IMR-90 (cell line): Measurements from ENCODE around the gene NCSTN. TPM values are rescaled to one million over a fixed set of nuclear protein-coding genes. Genes with fewer than 3 reads are reported as not detected.
A peak's percentile ranks its signal among the peaks of the same experiment; 100 is the strongest.

Experiments used
- ATAC-seq: fragments of 200-7000 bp; cut with Tn5 transposase; 2 replicates; pipeline ENCODE4 v1.9.1; 2020; ENCODE audit warnings: low read depth, mild to moderate bottlenecking, moderate library complexity
- BruUV-seq: library from RNA; stranded (reverse); fragments of 400-500 nt; replicated peaks from 2 replicates; lab custom pipeline; 2021; lab: Mats Ljungman, UMichigan
- CTCF ChIA-PET: fragments of 300-600 bp; formaldehyde crosslinking; extraction: SDS; loops from one replicate; lab custom pipeline; 2021; ENCODE audit warnings: antibody characterized with exemption; lab: Yijun Ruan, JAX
- POLR2A ChIA-PET: fragments of 300-600 bp; sonication (Branson Sonifier 250); formaldehyde crosslinking; loops from one replicate; lab custom pipeline; 2022; ENCODE audit warnings: antibody characterized with exemption; ENCODE audit not compliant: unreplicated experiment; lab: Charles Lee
- DNase-seq: peaks from one replicate; pipeline ENCODE4 v3.0.0; 2013
- H2AFZ ChIP-seq: replicated peaks from 2 replicates; pipeline ENCODE3; 2013; ENCODE audit warnings: low read length, mild to moderate bottlenecking; ENCODE audit not compliant: poor library complexity
- H2AK5ac ChIP-seq: 2 replicates; pipeline ENCODE4 v1.6.1; 2013; ENCODE audit warnings: low read depth, low read length, inconsistent platforms
- H2AK9ac ChIP-seq: replicated peaks from 2 replicates; pipeline ENCODE3; 2013; ENCODE audit warnings: mild to moderate bottlenecking, low read depth, low read length, moderate library complexity; ENCODE audit not compliant: poor library complexity
- H2BK120ac ChIP-seq: 2 replicates; pipeline ENCODE4 v1.6.1; 2013; ENCODE audit warnings: low read depth, low read length, inconsistent platforms
- H2BK15ac ChIP-seq: 3 replicates; pipeline ENCODE4 v1.6.1; 2013; ENCODE audit warnings: low read depth, low read length, inconsistent platforms
- H2BK20ac ChIP-seq: 2 replicates; pipeline ENCODE4 v1.6.1; 2013; ENCODE audit warnings: low read depth, mild to moderate bottlenecking, inconsistent platforms, low read length, moderate library complexity
- H2BK5ac ChIP-seq: 2 replicates; pipeline ENCODE4 v1.6.1; 2013; ENCODE audit warnings: mild to moderate bottlenecking, low read depth, low read length, inconsistent platforms; ENCODE audit not compliant: poor library complexity, severe bottlenecking
- H3K14ac ChIP-seq: replicated peaks from 2 replicates; pipeline ENCODE4 v1.6.1; 2013; ENCODE audit warnings: low read depth, low read length, inconsistent platforms
- H3K18ac ChIP-seq: 2 replicates; pipeline ENCODE4 v1.6.1; 2013; ENCODE audit warnings: low read depth, low read length, control low read depth
- H3K23ac ChIP-seq: 2 replicates; pipeline ENCODE4 v1.6.1; 2013; ENCODE audit warnings: low read depth, low read length, inconsistent platforms
- H3K27ac ChIP-seq: 2 replicates; pipeline ENCODE4 v1.5.1; 2013; ENCODE audit warnings: mild to moderate bottlenecking, control low read depth, low read length; ENCODE audit not compliant: insufficient read depth
- H3K27me3 ChIP-seq: 2 replicates; pipeline ENCODE4 v1.6.1; 2013; ENCODE audit warnings: low read length; ENCODE audit not compliant: control insufficient read depth, insufficient read depth
- H3K36me3 ChIP-seq: 2 replicates; pipeline ENCODE4 v1.6.1; 2013; ENCODE audit warnings: low read length, mixed read lengths; ENCODE audit not compliant: control insufficient read depth, insufficient read depth
- H3K4ac ChIP-seq: 2 replicates; pipeline ENCODE4 v1.6.1; 2013; ENCODE audit warnings: low read depth, low read length, inconsistent platforms
- H3K4me1 ChIP-seq: 2 replicates; pipeline ENCODE4 v1.6.1; 2013; ENCODE audit warnings: low read length, mixed read lengths; ENCODE audit not compliant: control insufficient read depth, insufficient read depth
- H3K4me2 ChIP-seq: 2 replicates; pipeline ENCODE4 v1.6.1; 2013; ENCODE audit warnings: low read depth, mild to moderate bottlenecking, control low read depth, low read length, moderate library complexity
- H3K4me3 ChIP-seq: 2 replicates; pipeline ENCODE4 v1.5.1; 2013; ENCODE audit warnings: low read depth, mild to moderate bottlenecking, control low read depth, low read length, moderate library complexity; ENCODE audit not compliant: insufficient read depth
- H3K56ac ChIP-seq: 2 replicates; pipeline ENCODE4 v1.6.1; 2013; ENCODE audit warnings: low read length, inconsistent platforms; ENCODE audit not compliant: insufficient read depth; ENCODE audit errors: extremely low read depth
- H3K79me1 ChIP-seq, 2 experiments: 2 replicates each; pipeline ENCODE4 v1.6.1; 2013; ENCODE audit warnings: low read length in 2 of 2, inconsistent platforms in 1 of 2, low read depth in 1 of 2
- H3K9ac ChIP-seq: 2 replicates; pipeline ENCODE4 v1.6.1; 2013; ENCODE audit warnings: low read depth, low read length, control low read depth
- H3K9me1 ChIP-seq: 2 replicates; pipeline ENCODE4 v1.6.1; 2013; ENCODE audit warnings: low read length, inconsistent platforms; ENCODE audit not compliant: insufficient read depth
- H3K9me3 ChIP-seq: 2 replicates; pipeline ENCODE4 v1.6.1; 2013; ENCODE audit warnings: low read length; ENCODE audit not compliant: control insufficient read depth, insufficient read depth
- H4K20me1 ChIP-seq: 2 replicates; pipeline ENCODE4 v1.6.1; 2013; ENCODE audit warnings: low read length, inconsistent platforms; ENCODE audit not compliant: insufficient read depth
- H4K5ac ChIP-seq: 2 replicates; pipeline ENCODE4 v1.6.1; 2013; ENCODE audit warnings: mild to moderate bottlenecking, low read depth, low read length, control low read depth
- H4K8ac ChIP-seq, 2 experiments: 2 replicates each; pipeline ENCODE4 v1.6.1; 2013; ENCODE audit warnings: low read depth in 2 of 2, low read length in 2 of 2, control low read depth in 1 of 2, inconsistent platforms in 1 of 2
- H4K91ac ChIP-seq: 2 replicates; pipeline ENCODE4 v1.6.1; 2013; ENCODE audit warnings: low read depth, low read length, inconsistent platforms; ENCODE audit not compliant: insufficient read depth
- BHLHE40 ChIP-seq: fragments of 150-350 bp; IDR thresholded peaks from 2 replicates; pipeline ENCODE4 v1.6.1; 2016; ENCODE audit warnings: mild to moderate bottlenecking, low read depth, low read length
- CEBPB ChIP-seq: IDR thresholded peaks from 2 replicates; pipeline ENCODE4 v1.6.1; 2012; ENCODE audit warnings: low read depth, low read length, improper control_type of control experiment
- CTCF ChIP-seq: conservative IDR thresholded peaks from 2 replicates; pipeline ENCODE4 v1.5.1; 2012; ENCODE audit warnings: mild to moderate bottlenecking, low read depth, low read length, improper control_type of control experiment
- ELK1 ChIP-seq: fragments of 150-350 bp; IDR thresholded peaks from 2 replicates; pipeline ENCODE4 v1.6.1; 2016; ENCODE audit warnings: low read depth, mild to moderate bottlenecking, low read length, moderate library complexity, borderline replicate concordance
- FOS ChIP-seq: fragments of 150-350 bp; IDR thresholded peaks from 2 replicates; pipeline ENCODE4 v1.6.1; 2016; ENCODE audit warnings: low read depth, low read length
- MAFK ChIP-seq: IDR thresholded peaks from 2 replicates; pipeline ENCODE4 v1.6.1; 2012; ENCODE audit warnings: low read depth, low read length, improper control_type of control experiment
- MAZ ChIP-seq: IDR thresholded peaks from 2 replicates; pipeline ENCODE4 v1.6.1; 2012; ENCODE audit warnings: low read depth, mild to moderate bottlenecking, low read length, improper control_type of control experiment, moderate library complexity, borderline replicate concordance
- MXI1 ChIP-seq: IDR thresholded peaks from 2 replicates; pipeline ENCODE4 v1.6.1; 2012; ENCODE audit warnings: low read depth, mild to moderate bottlenecking, low read length, moderate library complexity, borderline replicate concordance
- NFE2L2 ChIP-seq: fragments of 150-350 bp; IDR thresholded peaks from 2 replicates; pipeline ENCODE4 v1.6.1; 2016; ENCODE audit warnings: low read depth, mild to moderate bottlenecking, low read length
- POLR2A ChIP-seq: IDR thresholded peaks from 2 replicates; pipeline ENCODE4 v1.6.1; 2012; ENCODE audit warnings: mild to moderate bottlenecking, low read depth, low read length
- RAD21 ChIP-seq: IDR thresholded peaks from 2 replicates; pipeline ENCODE4 v1.6.1; 2012; ENCODE audit warnings: low read length, improper control_type of control experiment
- RCOR1 ChIP-seq: IDR thresholded peaks from 2 replicates; pipeline ENCODE4 v1.6.1; 2012; ENCODE audit warnings: mild to moderate bottlenecking, low read length, improper control_type of control experiment; ENCODE audit not compliant: insufficient replicate concordance
- RFX5 ChIP-seq: IDR thresholded peaks from 2 replicates; pipeline ENCODE4 v1.8.0; 2012; ENCODE audit warnings: low read depth, mild to moderate bottlenecking, low read length, moderate library complexity
- SMC3 ChIP-seq: fragments of 150-350 bp; IDR thresholded peaks from 2 replicates; pipeline ENCODE4 v1.6.1; 2016; ENCODE audit warnings: low read depth, mild to moderate bottlenecking, antibody characterized with exemption, low read length, moderate library complexity
- USF2 ChIP-seq: fragments of 150-350 bp; IDR thresholded peaks from 2 replicates; pipeline ENCODE4 v1.6.1; 2017; ENCODE audit warnings: mild to moderate bottlenecking, antibody characterized with exemption, low read length, low read depth
- WGBS, 2 experiments: methylation state at CpG; one replicate each; pipeline versions ENCODE4 v1.1.5 to v1.1.7; 2013; ENCODE audit warnings: missing lambda C conversion rate in 2 of 2; ENCODE audit not compliant: insufficient read length in 1 of 2; ENCODE audit errors: extremely low coverage in 2 of 2; 5-methylcytosine and 5-hydroxymethylcytosine counted together
- dilution Hi-C: fragments of 300-500 bp; cut with HindIII; formaldehyde crosslinking; loops from one replicate; pipeline ENCODE4 v1.14.3; 2018; ENCODE audit warnings: low sequenced_read_pairs; ENCODE audit not compliant: unreplicated experiment
- in situ Hi-C: fragments of 300-500 bp; cut with MboI; formaldehyde crosslinking; loops from 3 replicates; pipeline ENCODE4 v1.14.3; 2019; ENCODE audit warnings: low sequenced_read_pairs, inconsistent platforms, mixed read lengths
- intact Hi-C: fragments of 100-400 bp; cut with micrococcal nuclease; formaldehyde crosslinking; loops from 2 replicates; pipeline ENCODE4 v1.10.0; 2022
- polyA plus RNA-seq, 3 experiments: library from polyadenylated mRNA; depleted of rRNA; stranded (reverse); fragments of >200 nt; gene quantifications; 2 replicates each; pipeline ENCODE4 v1.2.3, GENCODE V29; 2012; ENCODE audit warnings: low replicate concordance in 1 of 3
- total RNA-seq: library from RNA; depleted of rRNA; stranded (reverse); fragments of >200 nt; gene quantifications from 2 replicates; pipeline ENCODE4 v1.2.3, GENCODE V29; 2012

NCSTN gene
- total and polyA plus RNA-seq, 2 of the 4 experiments (the other 2 are of a cell fraction): 60.2 to 182 TPM

- H3K4me1 ChIP-seq: no peaks in the 10 kb centered on the region
- H4K8ac ChIP-seq: no peak overlapping the region
- H3K18ac ChIP-seq: no peak overlapping the region
- CTCF ChIA-PET: interaction anchor here (0.6 to 1.8 kb wide), 4 partner anchors 8 to 627 kb away, joined by 3 to 8 read pairs (median 4); no protein-coding TSS in a partner anchor
- H3K27me3 ChIP-seq: no peaks in the 10 kb centered on the region
- no peak overlapping the region for H4K5ac ChIP-seq
- H3K4ac ChIP-seq: no peak overlapping the region
- no peak overlapping the region for H2AK9ac ChIP-seq
- H3K14ac ChIP-seq: no peak overlapping the region
- no CpG with 5 or more reads among the region's 5 CpGs for WGBS, 2 experiments
- intact Hi-C loops (no loop called here), dilution Hi-C loops (no loop called here), in situ Hi-C loops (loop anchor here (10.0 kb wide), 1 partner anchor 260 kb away; the partner anchor contains the start of gene IGSF8)
- no peak overlapping the region for H3K23ac ChIP-seq
- BruUV-seq: no TSS peak
- no peak overlapping the region for H3K27ac ChIP-seq
- H3K4me2 ChIP-seq: no peak overlapping the region
- no peak overlapping the region for H3K4me3 ChIP-seq
- H3K56ac ChIP-seq: no peak overlapping the region
- H2BK120ac ChIP-seq: no peak overlapping the region
- DNase-seq: peak; percentile 18
- no peak overlapping the region for H3K9ac ChIP-seq
- no peak overlapping the region for H2BK15ac ChIP-seq
- H3K9me1 ChIP-seq: no peaks in the 10 kb centered on the region; the same call in 1 of the 2 replicates
- no peak overlapping the region for H2BK5ac ChIP-seq
- H2AK5ac ChIP-seq: no peak overlapping the region
- no peak overlapping the region for H2BK20ac ChIP-seq
- peaks cover 2 to 3% of the 10 kb centered on the region in 2 experiments; a peak in 2 of 4 replicates for H3K79me1 ChIP-seq
- no peak overlapping the region for H2AFZ ChIP-seq
- H4K91ac ChIP-seq: no peak overlapping the region
- POLR2A ChIA-PET: no interaction called here
- no peaks in the 10 kb centered on the region; the same call in 1 of the 2 replicates for H4K20me1 ChIP-seq
- H3K36me3 ChIP-seq: peaks cover 68% of the 10 kb centered on the region
- no peaks in the 10 kb centered on the region for H3K9me3 ChIP-seq
- ATAC-seq: peak; percentile 44; the same call in 1 of the 2 replicates
- peak; percentile 29 for TF ChIP-seq RAD21
- TF ChIP-seq MXI1: no peak
- TF ChIP-seq SMC3: peak; percentile 47
- peak; percentile 45; the same call in 1 of the 2 replicates for TF ChIP-seq CTCF
- TF ChIP-seq CEBPB: no peak
- no peak for TF ChIP-seq RCOR1
- no peak for TF ChIP-seq POLR2A
- TF ChIP-seq ELK1: no peak
- no peak for TF ChIP-seq MAFK
- no peak for TF ChIP-seq RFX5
- TF ChIP-seq BHLHE40: no peak
- no peak for TF ChIP-seq USF2
- no peak for TF ChIP-seq FOS
- TF ChIP-seq MAZ: peak; percentile 47; the same call in 1 of the 2 replicates
- TF ChIP-seq NFE2L2: no peak
These were observed 11.3 kb downstream of the NCSTN start for GRCh38 chr1:160354388-160354985.
